Measurements from ENCODE around the gene ADCYAP1R1. TPM values are rescaled to one million over a fixed set of nuclear protein-coding genes. Genes with fewer than 3 reads are reported as not detected.

ADCYAP1R1 gene
- total and polyA plus RNA-seq, 2 of the 8 experiments (the other 6 are each of a cell fraction or from before 2014, with no cell fraction given), result 14.4 to 14.6 TPM

DNA sequence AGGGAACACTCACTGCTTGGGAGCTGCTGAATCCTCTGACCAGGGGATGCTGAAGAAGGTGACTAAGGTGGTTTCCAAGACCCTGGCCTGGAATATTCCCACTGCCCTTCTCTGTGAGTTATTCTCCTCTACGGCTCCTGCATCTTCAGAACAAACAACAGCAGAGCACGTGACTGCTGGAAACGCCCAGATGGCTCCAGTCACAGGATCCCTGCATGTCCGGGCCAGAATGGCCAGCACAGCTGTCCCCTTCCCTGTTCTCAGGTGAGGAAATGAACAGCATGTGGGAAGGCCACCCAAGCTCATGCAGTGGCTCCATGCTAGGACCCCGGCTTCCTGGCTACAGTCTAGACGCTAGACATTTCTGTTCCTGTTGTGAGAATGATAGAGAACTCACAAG, 45.3 kb upstream of the ADCYAP1R1 start:
- ChIA-PET POLR2A (ENCODE audit: partially characterized antibody) (interaction anchor here (2.0 kb wide), 1 partner anchor 23 kb away, joined by 7 read pairs; no protein-coding TSS in a partner anchor), CTCF (ENCODE audit: partially characterized antibody) (interaction anchor here (1.2 to 3.6 kb wide), 5 partner anchors 9 to 116 kb away, joined by 4 to 11 read pairs (median 5); no protein-coding TSS in a partner anchor)
- no peak overlapping the region for H2BK5ac ChIP-seq (ENCODE audit: low read depth, low read length)
- no peak overlapping the region for H2AFZ ChIP-seq (ENCODE audit: low read length)
- H2BK120ac ChIP-seq (replicated peaks; ENCODE audit: low read depth, low read length), result no peak overlapping the region
- no peak overlapping the region for H2BK20ac ChIP-seq (ENCODE audit: low read length)
- no peaks in the 10 kb centered on the region for H4K20me1 ChIP-seq (replicated peaks in 1 of 2; ENCODE audit: control insufficient read depth in 1 of 2, insufficient read depth in 2 of 2, low read length in 2 of 2)
- H3K23me2 ChIP-seq (ENCODE audit: low read depth, low read length), result no peaks in the 10 kb centered on the region
- H3K27ac ChIP-seq (ENCODE audit: low read depth, low read length), result no peak overlapping the region
- H2BK15ac ChIP-seq (ENCODE audit: low read length), result no peak overlapping the region
- H4K5ac ChIP-seq (ENCODE audit: insufficient read length, low read depth, low read length), result no peak overlapping the region
- peak overlapping the region; percentile 53 for H4K8ac ChIP-seq (ENCODE audit: extremely low read depth, insufficient read depth, low read length)
- no peak overlapping the region for H3K9ac ChIP-seq (replicated peaks in 1 of 4; ENCODE audit: extremely low read depth in 1 of 4, low read depth in 3 of 4, low read length in 3 of 4)
- no peak for TF ChIP-seq EP300 (IDR thresholded peaks at IDR 0.05; ENCODE audit: borderline replicate concordance in 1 of 2, low read depth in 2 of 2, low read length in 2 of 2)
- no peak overlapping the region for H3K14ac ChIP-seq (ENCODE audit: insufficient read length)
- no peak overlapping the region for H4K91ac ChIP-seq (replicated peaks; ENCODE audit: insufficient read length, low read length)
- H2BK12ac ChIP-seq (ENCODE audit: low read depth, low read length), result no peak overlapping the region
- H3K56ac ChIP-seq (replicated peaks; ENCODE audit: insufficient read length, low read depth, low read length), result no peak overlapping the region
- no peaks in the 10 kb centered on the region for H3K27me3 ChIP-seq (replicated peaks in 1 of 4; ENCODE audit: control insufficient read depth in 3 of 4, extremely low read depth in 1 of 4, insufficient read depth in 3 of 4, low read length in 3 of 4)
- H3K4ac ChIP-seq (replicated peaks; ENCODE audit: insufficient read length, low read depth, low read length), result no peak overlapping the region
- no peaks in the 10 kb centered on the region for H3K9me3 ChIP-seq (ENCODE audit: insufficient read depth in 2 of 2, low read depth in 1 of 2, low read length in 1 of 2)
- H3K36me3 ChIP-seq (ENCODE audit: control insufficient read depth in 2 of 4, insufficient read depth in 4 of 4, low read length in 3 of 4), result no peaks in the 10 kb centered on the region
- H3K4me1 ChIP-seq (replicated peaks in 1 of 4; ENCODE audit: control insufficient read depth in 3 of 4, insufficient read depth in 4 of 4, low read length in 3 of 4), result 0 out of 7 replicates have a peak, but pooled peaks cover 0 to 3% (median 0%) of the 10 kb centered on the region in 4 experiments
- no peak overlapping the region for H3K23ac ChIP-seq (ENCODE audit: insufficient read length)
- no peak overlapping the region for H2AK5ac ChIP-seq (ENCODE audit: low read depth, low read length)
- 87% methylated on average over 6 of the region's 6 CpGs; no CpG with 5 or more reads in 1 of the 2 experiments for WGBS, 2 experiments (ENCODE audit: extremely low coverage in 1 of 2, insufficient coverage in 1 of 2, insufficient read length in 1 of 2, insufficient replicate concordance in 2 of 2, low coverage in 1 of 2, low lambda C conversion rate in 2 of 2, missing lambda C conversion rate in 1 of 2)
- H3K4me2 ChIP-seq (ENCODE audit: insufficient read depth in 1 of 2, low read depth in 2 of 2, low read length in 2 of 2), result no peak overlapping the region
- DNase-seq (ENCODE audit: low read depth in 1 of 2, low spot score in 2 of 2) (no peak), FAIRE-seq (no peak)
- no peak overlapping the region for H3K4me3 ChIP-seq (ENCODE audit: extremely low read depth in 1 of 4, insufficient read depth in 2 of 4, low read depth in 3 of 4, low read length in 4 of 4)
- no peaks in the 10 kb centered on the region for H3K79me1 ChIP-seq (ENCODE audit: low read depth, low read length)
- no peak overlapping the region; the same call in 1 of the 2 replicates for H3K18ac ChIP-seq (ENCODE audit: extremely low read depth, low read length)
- H3K79me2 ChIP-seq (ENCODE audit: control insufficient read depth in 1 of 2, insufficient read depth in 2 of 2, low read length in 2 of 2), result no peaks in the 10 kb centered on the region
